ENCODE results near the gene TRIL. TPM values are rescaled to one million over a fixed set of nuclear protein-coding genes. Genes with fewer than 3 reads are reported as not detected.

Gene TRIL
- total RNA-seq, 1 donor from 2014 or later: 14.2 TPM

DNA sequence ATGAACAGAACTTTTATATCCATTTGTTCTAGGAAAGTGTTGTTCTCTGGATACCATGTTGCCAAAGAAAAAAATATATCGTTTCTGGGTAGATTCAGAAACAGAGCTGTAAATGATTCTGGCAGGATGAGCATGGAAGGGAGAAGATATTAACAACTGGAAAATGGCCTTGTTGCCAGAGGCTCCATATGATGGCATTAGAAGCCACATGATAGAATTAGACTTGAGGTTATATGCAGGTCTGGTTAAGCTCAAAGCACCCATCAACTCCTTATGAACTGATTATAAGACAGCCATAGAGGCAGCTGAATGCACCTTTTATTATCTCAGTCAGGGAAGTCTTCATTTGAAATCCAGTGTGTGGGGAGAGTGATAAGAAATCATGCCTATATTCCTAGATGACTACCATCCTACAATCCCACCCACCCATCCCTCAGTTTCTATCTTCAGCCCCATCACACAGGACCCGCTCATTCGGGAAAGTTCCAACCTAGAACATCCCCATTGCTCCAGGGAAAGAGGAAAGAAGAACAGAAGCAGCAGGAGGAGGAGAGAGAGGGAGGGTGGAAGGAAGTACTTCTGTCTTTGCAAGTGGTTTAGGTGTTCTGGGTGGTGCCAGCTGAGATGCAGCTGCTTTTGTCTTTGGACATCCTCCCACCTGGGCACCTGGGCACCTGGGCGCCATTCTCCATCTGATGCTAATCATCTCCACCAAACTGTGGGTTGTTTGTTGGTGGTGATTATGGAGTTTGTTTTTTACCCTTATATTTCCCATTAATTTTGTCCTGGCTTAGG, 25.5 kb upstream of the TRIL start:
- DNase-seq (ENCODE audit: low spot score): no peak

DNA sequence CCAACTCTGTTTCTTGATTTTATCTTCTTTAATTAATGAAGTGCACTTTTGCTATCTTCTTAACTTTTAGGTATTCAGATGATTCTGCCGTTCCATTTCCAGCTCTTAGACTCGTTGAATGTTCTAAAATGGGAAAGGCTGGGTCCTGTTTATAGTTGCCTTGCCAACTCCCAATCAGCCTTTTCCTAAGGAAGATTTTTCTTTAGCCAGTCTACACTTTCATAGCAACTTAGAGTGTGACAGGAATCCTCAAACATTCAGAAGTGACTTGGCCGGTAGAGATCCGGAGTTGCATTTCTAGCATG, 23.0 kb upstream of the TRIL start:
- DNase-seq (ENCODE audit: low spot score): peak; percentile 22

DNA sequence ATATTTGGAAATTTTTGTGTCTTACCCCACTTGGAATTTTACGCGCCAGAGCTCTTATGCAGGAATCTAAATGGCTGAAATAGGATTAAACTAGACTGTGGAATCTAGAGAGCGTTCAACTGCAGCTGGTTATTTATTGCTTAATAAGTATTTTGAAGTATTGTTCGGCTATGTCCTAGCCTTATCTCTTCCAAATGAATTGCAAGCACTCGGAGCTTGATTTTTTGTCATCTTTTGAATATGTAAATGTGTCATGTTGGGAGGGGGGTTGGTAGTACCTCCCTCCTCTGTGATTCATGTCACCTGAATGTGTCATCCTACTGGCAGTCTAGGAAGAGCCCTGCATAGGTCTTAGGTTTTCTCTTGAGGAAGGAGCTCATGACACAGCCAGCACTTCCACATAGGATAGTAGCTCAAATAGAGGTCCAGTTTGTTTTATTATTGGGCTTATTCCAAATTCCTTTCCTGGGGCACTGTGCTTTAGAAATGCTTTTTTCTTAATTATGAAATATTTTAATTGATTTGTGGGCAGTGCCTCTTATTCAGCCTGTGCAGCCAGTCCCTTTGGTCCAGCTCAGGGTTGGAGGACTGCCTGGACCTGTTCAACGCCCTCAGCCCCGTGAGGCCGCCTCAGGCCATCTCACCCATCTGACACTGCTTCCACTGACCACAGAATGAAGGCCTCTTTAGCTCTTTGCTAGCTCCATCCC, 22.5 kb upstream of the TRIL start:
- DNase-seq (ENCODE audit: low spot score): peak; percentile 69

DNA sequence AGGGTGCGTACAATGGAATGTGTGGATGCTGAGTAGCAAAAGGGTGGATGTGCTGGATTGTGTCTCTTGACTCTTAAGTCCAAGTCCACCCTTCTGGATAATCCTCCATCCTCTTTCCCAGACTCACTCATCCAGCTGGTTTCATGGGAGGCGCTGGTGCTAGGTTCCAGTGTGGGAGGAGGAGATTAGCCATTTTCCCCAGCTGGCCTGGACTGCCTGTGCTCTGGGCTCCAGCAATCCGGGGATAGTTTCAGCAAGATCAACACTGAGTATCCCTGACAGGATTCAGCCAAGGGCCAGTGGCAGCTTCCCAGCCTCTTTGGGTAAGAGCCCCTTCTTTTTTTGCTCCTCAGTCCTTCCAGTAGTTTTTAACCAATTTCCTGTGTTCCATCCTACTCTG, 21.6 kb upstream of the TRIL start:
- DNase-seq (ENCODE audit: low spot score): peak; percentile 53

DNA sequence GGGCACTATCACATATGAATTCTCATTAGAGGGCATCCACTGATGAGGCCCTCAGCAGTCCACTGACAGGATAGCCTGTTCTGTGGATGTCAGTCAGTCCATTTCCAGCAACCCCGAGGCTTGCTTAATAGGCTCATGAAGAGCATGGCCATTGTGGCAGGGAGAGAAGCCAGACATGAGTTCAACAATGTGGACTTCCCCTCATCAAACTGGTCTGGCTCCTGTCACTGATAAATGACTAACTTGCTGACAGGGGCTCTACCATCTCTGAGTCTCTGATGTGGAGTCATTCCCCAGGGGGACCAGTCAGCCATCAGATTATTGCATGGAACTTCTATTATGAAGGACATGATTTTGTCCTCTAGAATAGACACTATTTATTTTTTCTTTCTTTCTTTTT, 19.8 kb upstream of the TRIL start:
- DNase-seq (ENCODE audit: low spot score): no peak

DNA sequence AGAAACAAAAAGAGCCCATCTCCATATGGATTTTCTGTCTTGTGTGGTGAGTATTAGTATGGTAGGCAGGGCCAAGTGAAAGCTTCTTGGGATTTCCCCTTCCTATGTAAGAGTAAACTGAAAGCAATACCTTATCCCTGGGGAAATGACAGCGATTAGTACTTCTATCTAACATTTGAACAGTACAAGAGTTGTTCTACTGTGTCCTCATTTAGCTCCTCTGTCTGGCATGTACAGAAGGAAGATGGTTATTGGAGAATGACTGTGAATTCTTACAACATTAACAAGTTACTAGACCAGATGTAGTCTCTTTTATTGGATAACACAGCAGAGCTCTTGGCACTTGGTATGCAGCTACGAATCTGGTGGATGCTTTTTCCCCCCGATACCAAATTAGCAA, 17.9 kb upstream of the TRIL start:
- DNase-seq (ENCODE audit: low spot score): no peak

DNA sequence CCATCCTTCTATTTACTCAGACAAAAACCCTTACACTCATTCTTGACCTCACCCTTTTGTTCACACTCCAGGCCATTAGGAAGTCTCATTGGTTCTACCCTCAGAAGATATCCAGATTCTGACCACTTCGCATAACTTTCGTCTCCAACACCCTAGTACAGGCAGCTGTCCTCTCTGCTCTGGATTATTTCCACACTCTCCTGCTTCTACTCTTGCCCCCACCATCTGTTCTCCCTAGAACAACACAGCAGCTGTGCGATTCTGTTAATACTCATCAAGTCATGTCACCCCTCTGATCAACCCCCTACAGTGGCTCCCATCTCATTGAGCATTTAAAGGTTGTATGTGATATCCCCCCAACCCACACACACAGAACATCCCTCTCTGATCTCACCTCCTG, 15.5 kb upstream of the TRIL start:
- no peak for DNase-seq (ENCODE audit: low spot score)

DNA sequence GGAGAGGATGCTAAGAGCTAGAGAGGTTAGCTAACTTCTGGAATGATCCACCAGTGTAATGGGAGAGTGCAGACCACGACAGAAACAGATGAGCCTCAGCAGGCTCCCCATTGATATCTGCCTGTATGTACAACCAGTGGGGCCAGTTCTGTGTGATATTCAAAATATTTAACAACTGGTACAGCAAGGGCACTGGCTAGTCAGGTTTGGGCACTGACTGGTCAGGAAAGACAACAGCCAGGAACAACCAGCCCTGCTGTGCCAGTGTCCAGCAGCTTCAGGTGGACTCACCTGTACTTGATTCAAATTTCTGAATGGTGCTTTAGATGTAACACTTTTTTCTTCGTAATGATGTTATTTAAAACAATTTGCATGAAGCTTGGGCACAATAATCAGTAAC, 5.9 kb upstream of the TRIL start:
- no peak for DNase-seq (ENCODE audit: low spot score)

DNA sequence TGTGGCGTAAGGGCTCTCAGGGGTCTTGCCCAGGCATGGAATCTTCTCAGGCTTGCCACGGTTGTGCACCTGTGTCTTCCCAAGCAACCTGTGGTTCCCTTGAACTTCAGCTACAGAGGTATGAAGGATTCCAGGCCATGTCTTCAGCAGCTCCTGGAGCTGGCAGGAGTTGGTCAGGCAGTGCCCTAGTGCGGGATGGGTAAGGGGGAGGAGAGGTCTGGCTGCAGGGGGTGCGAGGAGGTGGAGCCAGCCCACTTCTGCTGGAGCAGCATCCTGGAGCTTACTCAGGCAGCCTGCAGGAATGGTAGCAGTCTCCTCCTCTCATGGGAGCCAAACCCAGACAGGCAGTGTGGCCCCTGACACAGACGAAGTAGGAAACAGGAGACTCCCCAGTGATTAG, 3.8 kb upstream of the TRIL start:
- DNase-seq (ENCODE audit: low spot score): no peak

DNA sequence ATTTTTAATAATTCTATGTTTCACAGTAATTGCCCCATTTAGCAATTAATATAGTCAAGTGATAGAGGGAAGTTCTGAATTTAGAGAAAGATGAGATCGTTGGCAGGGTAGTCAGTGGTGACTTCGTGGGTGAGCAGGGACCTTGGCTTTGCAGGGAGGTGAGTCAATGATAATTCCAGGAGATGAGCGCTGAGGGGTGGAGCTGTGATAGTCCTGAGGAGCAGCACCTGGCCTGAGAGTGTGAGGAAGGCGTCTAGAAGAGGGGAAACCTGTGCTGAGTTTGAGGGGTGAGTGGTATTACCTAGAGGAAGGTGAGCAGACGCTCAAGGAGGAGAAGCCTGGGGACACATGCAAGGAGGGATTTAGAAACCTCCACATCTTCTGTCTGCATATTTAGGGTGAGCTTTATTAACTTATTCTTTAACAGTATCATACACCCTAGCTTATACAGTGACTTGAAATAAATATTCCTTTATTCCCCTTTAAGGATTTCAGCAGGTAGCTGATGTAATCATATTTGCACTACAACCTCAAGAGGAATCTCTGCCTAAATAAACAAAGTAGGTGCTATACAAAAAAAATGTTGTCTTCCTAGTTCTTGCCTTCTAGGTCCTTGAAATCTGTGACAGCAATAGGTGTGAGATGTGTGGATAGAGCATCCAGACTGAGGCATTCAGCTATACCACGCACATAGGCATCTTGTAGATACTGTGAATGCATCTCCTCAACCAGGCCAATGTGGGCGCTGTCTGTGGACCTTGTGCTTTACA, 2.1 kb upstream of the TRIL start:
- no peak for DNase-seq (ENCODE audit: low spot score)

DNA sequence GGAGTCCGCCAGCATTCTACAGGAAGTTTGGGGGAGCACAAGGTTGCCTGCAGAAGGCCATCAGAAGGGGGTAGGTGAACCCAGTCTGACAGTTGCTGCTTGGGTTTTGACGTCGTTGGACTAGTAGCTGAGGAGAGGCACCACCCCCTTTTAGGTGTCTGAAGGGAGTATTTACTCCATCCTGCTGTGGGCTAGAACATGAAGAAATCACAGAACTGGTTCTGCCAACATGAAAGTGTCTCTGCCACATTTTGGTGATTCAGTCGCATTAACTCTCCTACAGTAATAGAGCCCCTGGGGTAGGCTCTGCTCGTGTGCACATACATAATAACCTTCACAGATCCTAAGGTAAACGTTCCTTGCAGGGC, 834 bp upstream of the TRIL start:
- no peak for DNase-seq (ENCODE audit: low spot score)

DNA sequence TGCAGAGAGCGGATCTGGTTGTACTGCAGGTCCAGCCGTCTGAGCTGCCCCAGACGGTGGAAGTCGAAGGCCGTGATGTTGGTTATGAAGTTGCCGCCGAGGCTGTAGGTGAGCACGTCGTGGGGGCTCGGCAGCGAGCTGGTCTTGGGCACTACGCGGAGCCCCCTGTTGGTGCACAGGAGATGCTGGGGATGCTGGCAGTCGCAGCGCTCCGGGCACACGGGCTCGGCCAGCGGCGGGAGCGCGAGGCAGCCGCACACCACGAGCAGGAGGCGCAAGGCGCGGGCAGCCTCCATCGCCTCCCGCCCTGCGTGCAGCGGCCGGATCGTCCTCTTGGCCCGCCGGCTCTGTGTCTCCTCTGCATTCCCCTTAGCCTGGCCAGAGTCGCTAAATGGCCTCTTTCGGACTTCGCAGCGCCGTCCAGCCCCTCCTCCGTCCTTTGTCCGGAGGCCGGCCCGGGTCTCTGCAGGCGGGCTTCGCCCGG, 337 bp downstream of the TRIL start:
- DNase-seq (ENCODE audit: low spot score): no peak

DNA sequence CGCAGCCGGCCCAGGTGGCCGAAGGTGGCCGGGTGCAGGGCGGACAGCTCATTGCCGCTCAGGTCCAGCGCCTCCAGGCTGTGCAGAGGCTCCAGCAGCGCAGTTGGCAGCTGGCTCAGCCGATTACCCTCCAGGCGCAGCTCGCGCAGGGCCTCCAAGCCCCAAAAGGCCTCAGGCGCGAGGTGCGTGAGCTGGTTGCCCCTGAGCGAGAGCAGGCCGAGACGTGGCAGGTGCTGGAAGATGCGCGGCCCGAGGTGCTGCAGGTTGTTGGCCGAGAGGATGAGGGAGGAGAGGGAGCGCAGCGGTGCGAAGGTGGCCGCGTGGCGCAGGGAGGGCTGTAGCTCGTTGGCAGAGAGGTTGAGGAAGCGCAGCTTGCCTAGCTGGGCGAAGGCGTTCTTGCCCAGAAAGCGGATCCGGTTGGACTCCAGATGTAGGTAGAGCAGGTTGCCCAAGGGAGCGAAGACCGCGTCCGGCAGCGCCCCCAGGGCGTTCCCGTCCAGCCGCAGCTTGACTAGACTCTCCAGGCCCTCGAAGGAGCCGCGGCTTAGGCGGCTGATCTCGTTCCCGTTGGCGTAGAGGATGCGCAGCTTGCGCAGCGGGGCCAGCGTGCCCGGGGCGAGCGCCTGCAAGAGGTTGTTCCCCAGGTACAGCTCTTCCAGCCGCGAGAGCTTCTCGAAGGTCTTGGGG, 923 bp downstream of the TRIL start:
- DNase-seq (ENCODE audit: low spot score): no peak

DNA sequence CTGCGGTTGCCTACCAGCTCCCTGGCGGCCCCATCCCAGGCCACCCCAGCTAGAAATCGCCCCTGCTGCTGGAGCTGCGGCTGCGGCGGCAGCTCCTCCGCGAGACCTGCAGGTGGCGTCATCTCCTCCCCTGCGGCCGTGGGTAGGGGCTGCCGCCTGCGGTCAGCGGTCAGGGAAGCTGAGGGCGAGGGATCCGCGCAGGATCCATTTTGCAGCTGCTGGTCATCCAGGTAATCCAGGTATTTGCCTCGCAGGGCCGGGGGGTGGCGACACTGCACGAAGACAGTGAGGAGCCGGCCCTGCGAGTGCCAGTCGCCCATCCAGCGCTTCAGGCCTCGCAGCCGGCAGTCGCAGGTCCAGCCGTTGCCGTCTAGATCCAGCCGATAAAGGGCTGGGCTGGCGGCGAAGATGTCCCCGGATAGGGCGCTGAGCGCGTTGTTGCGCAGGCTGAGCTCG, 1.5 kb downstream of the TRIL start:
- peak; percentile 36 for DNase-seq (ENCODE audit: low spot score)

DNA sequence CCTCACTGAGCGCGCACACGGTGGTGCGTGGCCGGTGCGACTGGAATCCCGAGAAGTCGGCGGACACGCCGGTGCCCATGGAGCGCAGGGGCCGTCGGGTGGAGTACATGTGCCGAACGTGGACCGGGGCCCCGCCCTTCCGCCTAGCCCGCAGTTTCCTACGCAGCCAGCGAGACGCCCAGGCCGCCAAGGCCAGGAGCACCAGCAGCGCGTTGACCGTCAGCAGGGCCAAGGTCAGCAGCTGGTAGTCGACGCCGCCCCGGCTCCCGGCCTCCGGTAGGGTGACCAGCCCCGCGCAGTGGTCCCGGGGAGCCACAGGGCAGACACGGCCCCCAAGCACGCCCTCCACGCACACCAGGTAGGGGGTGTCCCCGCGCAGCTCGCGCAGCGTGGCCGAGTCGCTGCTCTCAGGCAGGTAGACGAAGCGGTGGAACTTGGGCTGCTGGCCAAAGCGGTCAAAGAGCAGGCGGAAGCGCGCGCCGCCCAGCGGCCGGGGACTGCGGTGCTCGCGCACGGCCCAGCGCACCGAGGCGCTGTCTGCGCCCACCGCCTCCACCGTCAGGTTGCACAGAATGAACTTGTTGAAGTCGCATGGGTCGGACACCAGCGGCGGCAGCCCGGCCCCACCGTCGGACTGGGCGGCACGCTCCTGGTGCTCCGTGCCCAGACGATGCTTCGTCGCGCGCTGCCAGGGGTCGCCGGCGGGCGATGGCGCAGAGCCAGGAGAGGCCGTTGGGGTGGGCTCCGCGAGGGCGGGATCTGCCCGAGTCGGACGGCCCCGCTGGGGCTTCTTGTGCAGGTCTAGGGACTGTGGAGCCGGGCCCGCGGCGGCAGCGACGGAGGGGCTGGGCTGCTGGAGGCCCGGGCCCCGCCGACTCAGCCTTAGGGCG, 2.2 kb downstream of the TRIL start:
- DNase-seq (ENCODE audit: low spot score): peak; percentile 56

DNA sequence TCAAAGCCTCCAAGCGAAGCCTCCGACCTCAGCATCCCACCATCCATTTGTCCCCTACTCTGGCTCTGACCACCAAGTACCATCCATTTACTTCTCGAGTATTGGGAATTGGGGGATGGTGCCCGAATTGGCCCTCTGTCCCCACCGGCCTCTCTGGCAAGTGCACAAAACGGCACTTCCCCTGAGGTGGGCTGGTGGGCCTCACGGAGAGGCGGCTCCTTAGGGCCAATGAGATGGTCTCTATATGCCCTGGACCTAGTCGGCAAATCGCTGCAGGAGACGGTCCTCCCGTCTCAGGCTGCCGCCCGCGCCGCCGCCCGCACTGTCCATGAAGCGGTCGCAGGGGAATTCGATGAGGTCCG, 2.8 kb downstream of the TRIL start:
- DNase-seq (ENCODE audit: low spot score): no peak

DNA sequence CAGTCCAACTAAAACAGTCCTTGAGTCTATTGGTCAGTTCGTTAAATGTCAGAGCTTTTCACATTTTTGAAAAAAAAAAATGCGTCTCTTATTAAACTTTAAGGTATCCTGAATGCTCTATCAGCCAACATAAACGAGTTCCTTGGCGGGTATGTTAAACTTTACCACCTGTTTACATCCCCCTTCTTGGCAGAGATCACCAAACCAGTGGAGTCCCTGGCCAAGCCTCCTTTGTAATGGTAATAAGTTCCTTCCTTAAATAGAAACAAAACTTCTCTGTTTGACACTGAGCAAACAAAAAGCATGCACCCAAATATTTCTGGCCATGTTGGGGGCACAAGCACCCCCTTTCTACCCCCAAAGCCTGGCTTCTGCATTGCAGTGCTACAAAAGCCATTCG, 3.2 kb downstream of the TRIL start:
- no peak for DNase-seq (ENCODE audit: low spot score)

DNA sequence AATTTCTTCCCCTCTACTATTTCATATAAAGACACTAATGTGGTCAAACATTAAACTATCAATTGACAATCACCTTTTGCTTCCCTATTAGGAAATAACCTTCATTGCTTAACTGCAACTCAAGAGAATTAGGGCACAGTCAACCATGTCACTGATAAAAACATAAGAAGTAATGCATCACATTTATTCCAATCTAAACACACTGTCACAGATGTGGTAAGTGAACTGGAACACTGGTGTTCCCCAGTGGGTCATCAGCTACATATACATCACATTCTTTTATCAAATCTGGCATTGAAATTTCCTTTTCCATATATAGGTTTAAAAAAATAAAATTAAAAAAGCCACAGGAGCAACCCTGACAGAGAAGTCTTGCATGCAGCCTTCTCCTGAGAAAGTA, 3.7 kb downstream of the TRIL start:
- DNase-seq (ENCODE audit: low spot score): no peak

DNA sequence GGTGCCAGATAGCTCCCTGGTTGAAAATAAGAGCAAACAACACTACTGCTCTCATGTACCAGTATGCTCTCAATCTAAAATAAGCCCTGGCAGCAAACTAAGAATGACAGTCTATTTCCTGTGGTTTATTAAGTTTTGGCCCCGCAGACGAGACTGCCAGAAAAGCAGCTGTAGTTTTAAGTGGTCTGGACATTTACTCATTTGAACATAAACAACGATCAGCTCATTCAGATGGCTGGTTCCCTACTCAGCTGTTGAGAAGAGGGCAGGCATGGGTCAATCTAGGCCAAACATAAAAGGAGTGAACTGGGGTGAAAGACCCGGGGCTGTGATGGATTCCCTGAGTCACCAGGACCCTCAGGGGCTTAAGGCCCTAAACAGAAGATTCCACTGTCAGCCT, 4.5 kb downstream of the TRIL start:
- DNase-seq (ENCODE audit: low spot score): peak; percentile 51

DNA sequence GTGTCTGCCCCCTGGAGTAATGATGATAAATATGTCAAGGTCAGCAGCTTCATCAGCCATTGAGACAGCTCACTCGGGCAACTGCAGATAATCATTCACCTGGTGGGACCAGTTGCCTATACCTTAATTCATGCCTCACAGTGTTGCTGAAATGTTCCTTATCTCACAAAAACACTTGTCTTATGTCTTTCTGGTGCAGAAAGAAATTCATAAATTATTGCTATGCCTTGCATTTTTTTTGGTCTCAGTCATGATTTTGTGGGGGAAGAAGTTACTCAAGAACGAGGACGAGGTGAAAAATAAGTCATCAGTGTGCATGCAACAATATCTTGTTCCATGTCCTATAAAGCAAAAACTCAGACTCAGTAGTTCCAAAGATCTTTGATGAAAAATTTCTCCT, 16.0 kb downstream of the TRIL start:
- DNase-seq (ENCODE audit: low spot score): no peak

DNA sequence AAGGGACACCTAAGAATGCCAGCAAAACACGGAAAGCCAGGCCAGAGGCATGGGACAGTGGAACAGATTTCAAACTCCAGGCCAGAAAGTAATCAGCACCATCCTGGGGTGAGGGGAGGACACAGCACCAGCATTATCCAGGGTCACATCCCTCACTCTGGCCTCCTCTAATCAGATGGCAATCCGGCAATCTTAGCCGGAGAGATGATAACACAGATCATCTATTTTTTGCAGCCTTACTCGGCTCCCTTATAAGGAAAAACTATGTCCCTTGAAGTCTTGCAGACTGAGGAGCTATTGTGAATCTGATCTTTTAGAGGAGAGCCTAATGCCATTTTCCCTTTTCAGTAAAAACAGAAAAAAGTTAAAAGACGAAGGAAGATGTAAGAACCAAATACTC, 16.5 kb downstream of the TRIL start:
- peak; percentile 77 for DNase-seq (ENCODE audit: low spot score)
